ENCODE measurements around the gene MAPKBP1. TPM values are rescaled to one million over a fixed set of nuclear protein-coding genes. Genes with fewer than 3 reads are reported as not detected.

MAPKBP1 gene
- total and polyA plus RNA-seq, 2 of the 13 experiments (the other 11 are each of a cell fraction or from before 2014, with no cell fraction given): 3.0 to 7.3 TPM

- peak; percentile 71; the same call in 1 of the 2 replicates for TF ChIP-seq THRA (CRISPR knock-in tag; IDR thresholded peaks at IDR 0.05; ENCODE audit: borderline replicate concordance)
- TF ChIP-seq USF2 (IDR thresholded peaks at IDR 0.05; ENCODE audit: low read depth, low read length): no peak
- TF ChIP-seq USF2 (CRISPR knock-in tag; IDR thresholded peaks at IDR 0.05; ENCODE audit: borderline replicate concordance): peak; percentile 61; the same call in 1 of the 2 replicates
- TF ChIP-seq MAX (IDR thresholded peaks at IDR 0.05): peak; percentile 91
- no peak for TF ChIP-seq FOXA1 (IDR thresholded peaks at IDR 0.05)
- peak; percentile 42; the same call in 1 of the 2 replicates for TF ChIP-seq FOXA1 (CRISPR knock-in tag; IDR thresholded peaks at IDR 0.05)
- TF ChIP-seq RBM22 (optimal IDR thresholded peaks at IDR 0.05; ENCODE audit: low read length): peak; percentile 68
- peak; percentile 47 for TF ChIP-seq TBL1XR1 (IDR thresholded peaks at IDR 0.05; ENCODE audit: borderline replicate concordance, low read length, partially characterized antibody)
- no peak for TF ChIP-seq MYNN (CRISPR knock-in tag; IDR thresholded peaks at IDR 0.05; ENCODE audit: low read depth)
- no peak for TF ChIP-seq JARID2 (CRISPR knock-in tag; IDR thresholded peaks at IDR 0.05; ENCODE audit: insufficient replicate concordance)
- no peak for TF ChIP-seq ELF4 (CRISPR knock-in tag; IDR thresholded peaks at IDR 0.05; ENCODE audit: borderline replicate concordance)
- no peak for TF ChIP-seq SETDB1 (CRISPR knock-in tag; IDR thresholded peaks at IDR 0.05; ENCODE audit: borderline replicate concordance)
- no peak for TF ChIP-seq NPAS2 (CRISPR knock-in tag; IDR thresholded peaks at IDR 0.05; ENCODE audit: borderline replicate concordance)
- no peak for TF ChIP-seq FOXC1 (CRISPR knock-in tag; IDR thresholded peaks at IDR 0.05; ENCODE audit: borderline replicate concordance)
- peak; percentile 66; the same call in 1 of the 2 replicates for TF ChIP-seq ZNF609 (CRISPR knock-in tag; IDR thresholded peaks at IDR 0.05; ENCODE audit: borderline replicate concordance)
- TF ChIP-seq TRIM22 (IDR thresholded peaks at IDR 0.05): no peak
- no peak for TF ChIP-seq SMARCE1 (IDR thresholded peaks at IDR 0.05; ENCODE audit: borderline replicate concordance)
- TF ChIP-seq HOXA7 (CRISPR knock-in tag; IDR thresholded peaks at IDR 0.05): no peak
- 0 out of 2 replicates have a peak, but pooled peaks have one; percentile 52 for TF ChIP-seq PRMT3 (CRISPR knock-in tag; IDR thresholded peaks at IDR 0.05; ENCODE audit: borderline replicate concordance, low read depth)
These were observed at the start of gene MAPKBP1 (continued) for GRCh38 chr15:41774062-41774881.
